Heart right ventricle (tissue), 16 donors: ENCODE data around the gene COASY. TPM values are rescaled to one million over a fixed set of nuclear protein-coding genes. Genes with fewer than 3 reads are reported as not detected.

Source experiments
- ATAC-seq, 8 donors: fragments of 200-7000 bp; cut with Tn5 transposase; one replicate each; pipeline ENCODE4 v1.9.1; 2020; ENCODE audit warnings: mild to moderate bottlenecking in 8 of 8, moderate library complexity in 8 of 8, moderate number of reproducible peaks in 1 of 8
- DNase-seq, 2 donors: peaks; one replicate each; pipeline ENCODE4 v3.0.0-alpha.2; 2020
- H3K27ac ChIP-seq, 10 donors: fragments of 200-600 bp; sonication (generic) in 2 of 10; one replicate each; pipeline versions ENCODE4 v1.5.0 to v1.8.0; 2020 to 2022; ENCODE audit warnings: mild to moderate bottlenecking in 3 of 10
- H3K27me3 ChIP-seq, 7 donors: fragments of 200-600 bp; one replicate each; pipeline ENCODE4 v1.8.0; 2021 to 2022; ENCODE audit warnings: mild to moderate bottlenecking in 2 of 7
- H3K36me3 ChIP-seq, 9 donors: fragments of 200-600 bp; sonication (generic) in 1 of 9; one replicate each; pipeline versions ENCODE4 v1.5.0 to v1.8.0; 2020 to 2022; ENCODE audit warnings: mild to moderate bottlenecking in 2 of 9
- H3K4me1 ChIP-seq, 9 donors: fragments of 200-600 bp; sonication (generic) in 1 of 9; one replicate each; pipeline versions ENCODE4 v1.5.0 to v1.8.0; 2020 to 2022; ENCODE audit warnings: mild to moderate bottlenecking in 4 of 9
- H3K4me3 ChIP-seq, 10 donors: fragments of 200-600 bp; sonication (generic) in 2 of 10; one replicate each; pipeline versions ENCODE4 v1.5.0 to v1.8.0; 2020 to 2022; ENCODE audit warnings: mild to moderate bottlenecking in 7 of 10, moderate library complexity in 2 of 10
- H3K9me3 ChIP-seq, 11 donors: fragments of 200-600 bp in 10 of 11; sonication (generic) in 2 of 11; one replicate each; pipeline versions ENCODE4 v1.5.0 to v1.8.0; 2013 to 2022; ENCODE audit warnings: mild to moderate bottlenecking in 2 of 11, control low read depth in 1 of 11, moderate library complexity in 1 of 11
- WGBS, 2 donors: extraction: QIAGEN DNeasy Blood & Tissue Kit; methylation state at CpG; one replicate each; pipeline ENCODE4 v1.1.7; 2013; ENCODE audit warnings: inconsistent platforms in 1 of 2; 5-methylcytosine and 5-hydroxymethylcytosine counted together
- intact Hi-C, 10 donors: fragments of 100-400 bp; cut with DNase I; formaldehyde crosslinking; loops; one replicate each; pipeline versions ENCODE4 v1.11.1 to v1.14.2; 2022
- polyA plus RNA-seq, 2 donors: library from polyadenylated mRNA; stranded (reverse); fragments of 200-250 nt; gene quantifications; one replicate each; pipeline ENCODE4 v1.2.3, GENCODE V29; 2013
- total RNA-seq, 10 donors: library from RNA; stranded (reverse); fragmentation: NEBNext Ultra II Directional in 3 of 10; extraction: Animal tissue kit (Norgen Biotek cat#: 25700) in 3 of 10; gene quantifications; one replicate each; pipeline versions ENCODE4 v1.2.1 to v1.2.4, GENCODE V29; 2021 to 2023
- TF ChIP-seq, protein P1 (sequence below), 9 donors: fragments of 200-600 bp; sonication (generic) in 2 of 9; IDR thresholded peaks; one replicate each; pipeline versions ENCODE4 v1.5.0 to v1.8.0; 2021 to 2022; ENCODE audit warnings: antibody characterized with exemption in 9 of 9, mild to moderate bottlenecking in 5 of 9, moderate library complexity in 1 of 9
- donor health status: Arrhythmogenic right ventricular cardiomyopathy.
- donor health status: ischemic (EF 13 %, LVEDD 7.1; RV severe dilation, severe dysfunction).
- donor health status: healthy with polysubstance abuse.
- donor health status: DM: no; HTN: yes; CAD: no.
- donor health status: DM: no; HTN: no; CAD: no.
- donor health status: ischemic (EF 25% LVEDD 6.9; RV normal size, moderate dysfunction).
- donor health status: ischemic (EF 25% LVEDD 5.7; RV mildly dilated, moderate dysfunction).
- donor health status: healthy.
- donor health status: DM: yes; HTN: yes; CAD: no.
- donor health status: Ischemic cardiomyopathy.
- donor health status: ischemic (EF 35%, LVEDD 5.7; RV mildly dilated, moderate dysfunction).
- donor health status: nonischemic (EF 11% LVEDD 7.7; RV severe dilation, severe dysfunction).
- donor health status: DM: yes; HTN: yes; CAD: no.
- donor health status: PGD.
- donor health status: ischemic (EF 29% LVEDD 5.4; RV normal size, mild dysfunction).
- donor health status: nonischemic (EF 23%, LVEDD 6.1; RV moderate dilation, normal function).

The COASY gene
- total and polyA plus RNA-seq, 12 donors, result 29.7 to 56.9 (median 34.5) TPM

DNA sequence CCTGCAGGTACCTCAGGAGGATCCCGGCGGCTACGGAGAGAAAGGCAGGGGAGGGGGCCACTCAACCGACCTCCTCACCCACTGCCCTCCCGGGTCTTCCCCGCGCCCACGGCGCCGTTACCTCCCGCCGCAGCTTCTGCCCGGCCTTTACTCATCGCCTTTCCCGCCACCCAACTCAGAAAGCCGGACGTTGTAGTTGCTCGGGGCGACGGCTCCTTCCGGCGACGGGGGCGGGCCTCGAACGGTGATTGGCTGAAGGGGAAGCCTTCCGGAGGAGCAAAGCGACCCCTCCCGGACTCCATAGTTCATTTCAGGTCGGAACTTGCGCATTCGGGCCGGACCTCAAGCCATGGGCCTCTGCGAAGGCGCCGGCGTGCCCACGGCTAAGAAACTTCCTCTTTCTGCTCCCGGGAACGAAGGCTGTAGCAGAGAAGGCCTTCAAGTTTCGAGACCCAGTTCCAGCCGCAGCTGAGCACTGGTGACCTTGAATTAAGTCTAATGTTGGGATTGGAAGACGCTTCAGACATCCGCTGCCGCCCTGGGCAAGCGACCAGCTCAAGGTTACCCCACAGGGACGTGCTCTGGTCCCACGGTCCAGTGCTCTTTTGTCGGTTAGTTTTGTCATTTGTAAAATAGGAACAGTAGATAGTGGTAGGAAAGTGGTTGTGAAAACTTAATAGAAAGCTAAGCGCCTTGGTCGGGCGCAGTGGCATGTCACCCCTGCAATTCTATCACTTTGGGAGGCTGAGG, 15.8 kb downstream of the COASY start, which contains the start of gene PSMC3IP:
Gene PSMC3IP, minus strand, starts transcription at position 198 of the 750 bp plus-strand sequence. Its CDS starts 43 bp downstream, at position 155.
- peaks cover 0 to 79% (median 33%) of the 10 kb centered on the region in 9 donors for H3K36me3 ChIP-seq
- intact Hi-C loops, result loop anchor here in 9 of 10 donors (1.0 to 10.0 kb wide), 9 partner anchors 100 to 247 kb away; partner anchors contain the start of genes PLEKHH3 (in 3 of the 9), BECN1 (in 2 of the 9), CCR10 (in 2 of the 9) and CNTNAP1 (in 2 of the 9)
- no peaks in the 10 kb centered on the region for H3K9me3 ChIP-seq
- 0 to 1% methylated on average over 52 of the region's 52 CpGs for WGBS, 2 donors
- ATAC-seq (peak; percentile 92 to 98 (median 96)), DNase-seq (peak; percentile 95 to 97)
- peaks cover 10 to 46% (median 23%) of the 10 kb centered on the region in 9 donors for H3K4me1 ChIP-seq
- no peaks in the 10 kb centered on the region for H3K27me3 ChIP-seq
- TF ChIP-seq, protein P1, sequence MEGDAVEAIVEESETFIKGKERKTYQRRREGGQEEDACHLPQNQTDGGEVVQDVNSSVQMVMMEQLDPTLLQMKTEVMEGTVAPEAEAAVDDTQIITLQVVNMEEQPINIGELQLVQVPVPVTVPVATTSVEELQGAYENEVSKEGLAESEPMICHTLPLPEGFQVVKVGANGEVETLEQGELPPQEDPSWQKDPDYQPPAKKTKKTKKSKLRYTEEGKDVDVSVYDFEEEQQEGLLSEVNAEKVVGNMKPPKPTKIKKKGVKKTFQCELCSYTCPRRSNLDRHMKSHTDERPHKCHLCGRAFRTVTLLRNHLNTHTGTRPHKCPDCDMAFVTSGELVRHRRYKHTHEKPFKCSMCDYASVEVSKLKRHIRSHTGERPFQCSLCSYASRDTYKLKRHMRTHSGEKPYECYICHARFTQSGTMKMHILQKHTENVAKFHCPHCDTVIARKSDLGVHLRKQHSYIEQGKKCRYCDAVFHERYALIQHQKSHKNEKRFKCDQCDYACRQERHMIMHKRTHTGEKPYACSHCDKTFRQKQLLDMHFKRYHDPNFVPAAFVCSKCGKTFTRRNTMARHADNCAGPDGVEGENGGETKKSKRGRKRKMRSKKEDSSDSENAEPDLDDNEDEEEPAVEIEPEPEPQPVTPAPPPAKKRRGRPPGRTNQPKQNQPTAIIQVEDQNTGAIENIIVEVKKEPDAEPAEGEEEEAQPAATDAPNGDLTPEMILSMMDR (IDR thresholded peaks at IDR 0.05), result peak in 7 of 9 donors; percentile 19 to 59 (median 43)
- H3K27ac ChIP-seq, result peak within 1 kb of the TSS; percentile 33 to 96 (median 94)
- H3K4me3 ChIP-seq, result peak within 1 kb of the TSS; percentile 48 to 86 (median 69)

DNA sequence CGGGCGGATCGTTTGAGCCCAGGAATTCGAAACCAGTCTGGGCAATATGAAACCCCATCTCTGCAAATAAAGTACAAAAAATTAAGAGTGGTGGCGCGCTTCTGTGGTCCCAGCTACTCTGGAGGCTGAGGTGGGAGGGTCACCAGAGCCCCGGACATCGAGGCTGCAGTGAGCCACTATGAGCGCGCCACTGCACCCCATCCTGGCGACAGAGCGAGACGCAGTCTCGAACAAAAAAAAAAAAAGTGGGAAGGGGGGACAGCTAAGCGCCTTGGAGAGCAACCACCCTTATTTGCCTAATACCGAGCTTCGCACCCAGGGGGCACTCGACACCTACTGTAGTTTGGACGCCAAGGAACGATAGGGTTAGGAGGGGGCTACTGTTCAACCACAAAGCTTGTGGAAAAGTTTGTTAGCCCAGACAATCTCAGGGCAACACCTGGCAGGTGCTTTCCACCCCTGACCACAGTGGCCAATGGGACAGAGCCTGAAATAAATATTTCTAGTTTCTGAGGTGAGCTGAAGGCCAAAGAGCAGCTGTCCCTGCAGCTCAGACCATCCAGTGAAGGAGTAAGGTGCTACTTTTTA, 16.4 kb downstream of the COASY start:
- peaks cover 10 to 40% (median 23%) of the 10 kb centered on the region in 9 donors for H3K4me1 ChIP-seq
- no peaks in the 10 kb centered on the region for H3K9me3 ChIP-seq
- intact Hi-C loops, result loop anchor here in 9 of 10 donors (1.0 to 10.0 kb wide), 9 partner anchors 99 to 246 kb away; partner anchors contain the start of genes PLEKHH3 (in 3 of the 9), BECN1 (in 2 of the 9), CCR10 (in 2 of the 9) and CNTNAP1 (in 2 of the 9)
- peak overlapping the region; percentile 33 to 96 (median 94) for H3K27ac ChIP-seq
- TF ChIP-seq, protein P1 (IDR thresholded peaks at IDR 0.05), result peak; percentile 61 to 79 (median 70)
- peak; percentile 67 to 75 for DNase-seq
- peak; percentile 65 to 90 (median 84) for ATAC-seq
- 0 to 1% methylated on average over 20 of the region's 20 CpGs for WGBS, 2 donors
- H3K27me3 ChIP-seq, result no peaks in the 10 kb centered on the region
- peaks cover 0 to 79% (median 34%) of the 10 kb centered on the region in 9 donors for H3K36me3 ChIP-seq
- H3K4me3 ChIP-seq, result peak overlapping the region; percentile 48 to 86 (median 69)

DNA sequence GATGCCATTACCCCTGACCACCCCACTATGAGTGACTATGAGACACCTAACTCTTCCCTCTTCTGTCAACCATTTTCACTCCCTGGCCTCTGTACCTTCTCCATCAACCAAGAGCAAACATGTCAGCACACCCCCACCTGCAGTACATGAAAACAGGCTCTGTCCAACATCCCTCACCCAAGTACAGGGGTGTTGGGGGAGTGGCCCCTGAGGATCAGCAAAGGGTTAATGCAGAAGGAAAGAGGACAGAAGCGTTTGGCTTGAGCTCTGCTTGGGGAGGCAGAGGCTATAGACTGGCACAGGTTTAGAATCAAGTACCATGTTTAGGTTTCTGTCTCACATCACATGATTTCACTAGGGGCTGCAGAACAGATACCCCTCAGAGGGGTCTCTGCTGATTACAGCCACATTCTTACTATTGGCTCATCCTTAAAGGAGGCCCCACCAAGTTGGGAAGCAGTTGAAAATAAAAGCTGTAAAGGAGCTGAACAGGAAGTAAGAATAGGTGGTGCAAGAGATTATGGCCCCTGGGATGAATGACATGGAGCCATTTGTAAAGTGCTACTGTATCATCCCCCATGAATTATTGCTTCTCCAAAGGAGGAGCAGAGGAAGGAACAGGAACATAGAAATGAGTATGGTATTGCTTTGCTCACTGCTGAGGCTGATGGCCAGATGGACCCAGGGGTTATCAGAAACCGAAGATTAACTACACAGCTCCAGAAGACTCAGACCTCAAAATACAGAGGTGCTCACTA, 18.0 kb downstream of the COASY start:
- H3K9me3 ChIP-seq, result no peaks in the 10 kb centered on the region
- no peaks in the 10 kb centered on the region for H3K27me3 ChIP-seq
- DNase-seq (no peak), ATAC-seq (no peak)
- peaks cover 0 to 79% (median 37%) of the 10 kb centered on the region in 9 donors for H3K36me3 ChIP-seq
- WGBS, 2 donors, result 44 to 49% methylated on average over 2 of the region's 2 CpGs
- H3K4me3 ChIP-seq, result no peak overlapping the region
- H3K27ac ChIP-seq, result no peak overlapping the region
- TF ChIP-seq, protein P1 (IDR thresholded peaks at IDR 0.05), result no peak
- H3K4me1 ChIP-seq, result peaks cover 10 to 44% (median 24%) of the 10 kb centered on the region in 9 donors
- intact Hi-C loops, result loop anchor here (2.0 to 10.0 kb wide), 8 partner anchors 97 to 245 kb away; partner anchors contain the start of genes CCR10 (in 3 of the 10), CNTNAP1 (in 3 of the 10), PLEKHH3 (in 3 of the 10) and BECN1 (in 2 of the 10)
